Fibroblast of villous mesenchyme (primary cell): ENCODE data around the gene SYNGR4. TPM values are rescaled to one million over a fixed set of nuclear protein-coding genes. Genes with fewer than 3 reads are reported as not detected.
A peak's percentile ranks its signal among the peaks of the same experiment; 100 is the strongest.

Source experiments
- DNase-seq: peaks from one replicate; pipeline ENCODE4 v3.0.0-alpha.2; 2010; ENCODE audit warnings: low read depth
- H3K4me3 ChIP-seq: 2 replicates; pipeline ENCODE4 v1.5.1; 2011; ENCODE audit warnings: low read depth, mild to moderate bottlenecking, low read length
- CTCF ChIP-seq: IDR thresholded peaks from 2 replicates; pipeline ENCODE4 v1.5.1; 2012; ENCODE audit warnings: low read depth, mild to moderate bottlenecking, low read length; ENCODE audit not compliant: insufficient read depth
- total RNA-seq: library from RNA; depleted of rRNA; stranded (reverse); fragments of >200 nt; gene quantifications from 2 replicates; pipeline ENCODE4 v1.2.3, GENCODE V29; 2012

The SYNGR4 gene
- total RNA-seq, 1 donor: not detected

DNA sequence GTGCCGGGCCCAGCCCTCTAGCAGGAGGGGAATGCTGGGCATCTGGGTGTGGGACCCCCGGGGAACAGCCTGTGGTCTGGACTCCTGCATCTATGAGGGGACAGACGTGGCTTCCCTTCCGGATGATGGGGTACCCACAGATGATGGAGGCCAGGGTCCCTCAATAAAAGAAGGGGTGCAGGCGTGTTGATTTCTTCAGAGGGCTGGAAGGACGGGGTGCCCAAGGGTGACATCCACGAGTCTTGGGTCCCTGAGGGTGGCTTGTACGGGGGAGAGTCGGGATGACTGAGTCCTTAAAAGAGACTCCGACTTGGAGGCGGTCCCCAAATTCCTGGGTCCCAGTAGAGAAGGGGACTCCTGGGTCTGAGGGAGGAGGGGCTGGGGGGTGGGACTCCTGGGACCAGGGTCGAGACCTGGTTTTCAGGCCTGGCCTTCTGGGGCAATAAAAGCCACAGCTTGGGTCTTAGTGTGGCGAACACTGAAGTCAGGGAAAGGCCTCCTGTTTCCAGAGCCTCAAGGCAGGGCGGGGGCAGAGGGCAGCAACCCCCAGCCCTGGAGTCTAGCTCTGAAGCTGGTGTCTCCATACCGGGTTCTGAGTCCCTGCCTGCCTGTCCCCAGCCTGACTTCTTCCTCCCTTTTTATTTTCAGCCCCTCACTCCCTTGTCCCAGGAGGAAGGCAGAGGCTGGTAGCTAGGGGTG is 28.8 kb downstream of the SYNGR4 start:
- no peak for TF ChIP-seq CTCF

DNA sequence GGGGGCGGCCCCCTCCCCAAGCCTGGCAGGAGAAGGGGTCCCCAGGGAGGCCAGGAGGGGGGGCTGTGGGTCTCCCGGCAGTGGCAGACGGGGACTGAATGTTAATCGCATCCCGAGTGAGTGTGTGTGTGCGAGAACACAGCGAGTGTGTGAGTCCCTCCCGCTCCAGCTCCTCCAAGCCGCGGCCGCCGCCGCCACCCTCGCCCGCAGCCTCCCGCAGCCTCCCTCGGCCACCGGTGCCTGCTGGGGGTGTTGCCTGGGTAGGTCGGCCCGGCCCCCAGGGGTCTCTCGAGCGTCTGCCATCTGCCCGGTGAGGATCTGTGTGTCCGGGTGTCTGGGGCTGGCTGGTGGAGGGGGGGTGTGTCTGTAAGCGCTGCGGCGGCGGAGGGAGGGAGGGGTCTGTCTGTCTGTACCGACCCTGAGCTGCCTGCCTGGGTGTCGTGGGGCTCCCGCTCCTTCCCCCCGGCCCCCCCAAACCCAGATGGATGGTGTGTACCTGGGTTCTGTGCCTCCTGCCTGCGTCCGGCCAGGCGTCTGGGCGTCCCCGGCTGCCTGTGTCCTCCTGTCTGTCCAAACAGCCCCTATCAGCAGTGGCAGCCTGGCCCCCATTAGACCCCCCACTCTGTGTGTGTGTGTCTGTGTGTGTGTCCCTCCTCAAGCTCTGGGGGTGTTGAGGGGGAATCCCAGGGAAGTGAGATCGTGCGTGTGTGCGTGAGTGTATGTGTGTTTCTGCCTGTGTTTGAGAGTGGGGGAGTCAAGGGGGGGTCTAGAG is 29.6 kb downstream of the SYNGR4 start, which contains the start of gene GRIN2D:
Gene GRIN2D (plus strand): TSS at position 110 of the 772 bp plus-strand sequence. CDS start 4,725 bp downstream, outside the sequence.
- DNase-seq: peak; percentile 28
- TF ChIP-seq CTCF: no peak
- peak within 1 kb of the TSS; percentile 39 for H3K4me3 ChIP-seq

More for the DNA sequence above, 28.8 kb downstream of the SYNGR4 start:
- DNase-seq: no peak
- no peak overlapping the region for H3K4me3 ChIP-seq

DNA sequence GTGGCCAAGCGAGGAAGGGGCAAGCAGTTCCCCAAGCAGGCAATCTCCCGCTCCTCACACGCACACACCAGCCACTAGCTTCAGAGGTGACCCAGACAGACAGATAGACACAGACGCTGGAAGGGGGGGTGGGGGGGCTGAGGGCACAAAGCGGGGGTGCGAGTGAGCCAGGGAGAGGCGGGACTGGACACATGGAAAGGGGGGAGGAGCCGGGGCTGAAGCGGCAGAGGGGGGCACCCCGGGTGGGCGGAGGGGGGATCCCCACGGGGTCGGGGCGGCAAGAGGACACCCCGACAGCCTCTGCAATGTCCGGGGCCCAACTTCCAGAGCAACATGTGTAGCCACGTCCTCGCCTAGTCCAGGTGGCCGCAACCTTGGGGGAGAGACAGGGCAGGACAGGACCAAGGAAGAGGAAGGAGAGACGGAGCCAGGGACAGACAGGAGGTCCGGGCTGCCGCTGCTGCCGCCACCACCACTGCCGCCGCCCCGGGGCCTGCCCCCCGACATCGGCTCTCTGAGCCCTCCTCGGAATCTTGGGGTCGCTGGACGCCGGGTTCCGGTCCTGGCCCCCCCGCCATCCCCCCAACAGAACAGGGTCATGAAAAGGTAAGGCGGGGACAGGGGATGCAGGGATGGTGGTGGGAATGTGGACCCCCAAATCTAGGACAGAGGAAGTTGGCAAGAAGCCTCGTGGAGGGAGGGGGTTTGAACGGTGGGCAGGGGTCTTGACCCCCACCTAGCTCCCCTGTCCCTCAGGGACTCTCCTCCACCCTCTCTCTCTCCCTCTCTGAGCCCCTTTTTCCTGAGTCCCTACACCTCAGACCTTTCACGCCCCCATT is 30.4 kb downstream of the SYNGR4 start:
- no peak for DNase-seq
- no peak for TF ChIP-seq CTCF
- H3K4me3 ChIP-seq: peak overlapping the region; percentile 39

GRCh38 chr19:48395170-48395455 is 30.9 kb downstream of the SYNGR4 start:
- DNase-seq: no peak
- H3K4me3 ChIP-seq: no peak overlapping the region
- TF ChIP-seq CTCF: no peak

DNA sequence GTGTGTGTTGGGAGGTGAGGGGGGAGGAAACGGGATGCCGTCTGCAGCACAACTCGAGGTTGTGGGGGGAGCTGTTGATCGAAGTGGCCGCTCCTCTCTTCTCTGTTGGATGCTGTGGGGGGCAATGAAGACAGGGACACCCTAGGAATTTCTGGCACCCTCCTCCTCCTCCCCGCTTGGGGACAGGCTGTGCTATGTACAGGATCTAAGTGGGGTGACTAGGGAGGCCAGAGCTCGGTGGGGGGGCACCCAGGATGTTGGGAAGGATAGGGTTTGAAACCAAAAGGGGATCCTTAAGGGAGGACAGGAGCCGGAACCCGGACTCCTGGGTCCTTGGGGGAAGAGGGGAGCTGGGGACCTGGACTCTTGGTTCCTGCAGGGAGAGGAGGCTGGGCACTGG is 31.3 kb downstream of the SYNGR4 start:
- no peak for DNase-seq
- no peak for TF ChIP-seq CTCF
- H3K4me3 ChIP-seq: no peak overlapping the region

GRCh38 chr19:48396016-48396823 is 32.1 kb downstream of the SYNGR4 start:
- TF ChIP-seq CTCF: no peak
- no peak overlapping the region for H3K4me3 ChIP-seq
- DNase-seq: no peak
